Osteoblast (primary cell): Measurements from ENCODE around the gene ZNF396. TPM values are rescaled to one million over a fixed set of nuclear protein-coding genes. Genes with fewer than 3 reads are reported as not detected.
A peak's percentile ranks its signal among the peaks of the same experiment; 100 is the strongest.

Experiments
- DNase-seq: peaks from one replicate; pipeline ENCODE4 v3.0.0; 2011; ENCODE audit warnings: low spot score, mixed read lengths; ENCODE audit not compliant: insufficient read length; ENCODE audit errors: missing footprints
- H2AFZ ChIP-seq: 2 replicates; pipeline ENCODE4 v1.6.0; 2011; ENCODE audit warnings: mild to moderate bottlenecking, low read length
- H3K27ac ChIP-seq: 2 replicates; pipeline ENCODE4 v1.5.1; 2011; ENCODE audit warnings: mild to moderate bottlenecking, low read depth, low read length, moderate library complexity
- H3K27me3 ChIP-seq: 2 replicates; pipeline ENCODE4 v1.6.0; 2012; ENCODE audit warnings: mild to moderate bottlenecking, control low read depth, inconsistent platforms, low read length, moderate library complexity; ENCODE audit not compliant: insufficient read depth
- H3K36me3 ChIP-seq: 2 replicates; pipeline ENCODE4 v1.5.1; 2011; ENCODE audit warnings: mild to moderate bottlenecking, low read length, control low read depth, moderate library complexity; ENCODE audit not compliant: insufficient read depth
- H3K4me1 ChIP-seq: 2 replicates; pipeline ENCODE4 v1.5.1; 2011; ENCODE audit warnings: mild to moderate bottlenecking, low read length, control low read depth, moderate library complexity; ENCODE audit not compliant: insufficient read depth
- H3K4me2 ChIP-seq: 2 replicates; pipeline ENCODE4 v1.6.0; 2011; ENCODE audit warnings: mild to moderate bottlenecking, low read length; ENCODE audit not compliant: insufficient read depth
- H3K4me3 ChIP-seq: fragments of 200-600 bp; sonication (generic); 3 replicates; pipeline ENCODE4 v1.5.1; 2012; ENCODE audit warnings: mild to moderate bottlenecking, low read length, inconsistent platforms; ENCODE audit not compliant: insufficient read depth
- H3K79me2 ChIP-seq: 2 replicates; pipeline ENCODE4 v1.6.0; 2012; ENCODE audit warnings: mild to moderate bottlenecking, low read length, control low read depth, inconsistent platforms; ENCODE audit not compliant: insufficient read depth
- H3K9me3 ChIP-seq: 2 replicates; pipeline ENCODE4 v1.5.1; 2011; ENCODE audit warnings: low read depth, low read length, control low read depth
- H4K20me1 ChIP-seq: 2 replicates; pipeline ENCODE4 v1.6.0; 2012; ENCODE audit warnings: mild to moderate bottlenecking, low read length, control low read depth; ENCODE audit not compliant: insufficient read depth
- CTCF ChIP-seq: IDR thresholded peaks from 2 replicates; pipeline ENCODE4 v1.5.1; 2011; ENCODE audit warnings: mild to moderate bottlenecking, low read depth, low read length, moderate library complexity; ENCODE audit errors: extremely low read depth
- total RNA-seq: library from RNA; depleted of rRNA; stranded (reverse); fragments of >200 nt; gene quantifications from 2 replicates; pipeline ENCODE4 v1.2.3, GENCODE V29; 2012

ZNF396 gene
- total RNA-seq, 1 donor = 3.3 TPM

- no peak for DNase-seq
- Histone ChIP-seq H3K36me3 (no peaks in the 10 kb centered on the region), H2AFZ (no peak overlapping the region), H3K4me1 (peaks cover 11% of the 10 kb centered on the region), H3K27ac (no peak overlapping the region), H4K20me1 (no peaks in the 10 kb centered on the region), H3K4me2 (no peak overlapping the region), H3K79me2 (no peaks in the 10 kb centered on the region), H3K27me3 (no peaks in the 10 kb centered on the region), H3K9me3 (no peaks in the 10 kb centered on the region), H3K4me3 (no peak overlapping the region)
- TF ChIP-seq CTCF = no peak
These were observed 41.5 kb upstream of the ZNF396 start for GRCh38 chr18:35418610-35419009.

GRCh38 chr18:35417223-35417622, 40.1 kb upstream of the ZNF396 start:
- H4K20me1 ChIP-seq = no peaks in the 10 kb centered on the region
- H3K9me3 ChIP-seq = no peaks in the 10 kb centered on the region
- H3K36me3 ChIP-seq = no peaks in the 10 kb centered on the region
- no peaks in the 10 kb centered on the region for H3K27me3 ChIP-seq
- TF ChIP-seq CTCF = no peak
- H3K27ac ChIP-seq = no peak overlapping the region
- no peak overlapping the region for H3K4me3 ChIP-seq
- no peak overlapping the region for H2AFZ ChIP-seq
- DNase-seq = no peak
- H3K79me2 ChIP-seq = no peaks in the 10 kb centered on the region
- peaks cover 11% of the 10 kb centered on the region for H3K4me1 ChIP-seq
- H3K4me2 ChIP-seq = no peak overlapping the region

GRCh38 chr18:35415511-35416073, 38.5 kb upstream of the ZNF396 start:
- H3K4me2 ChIP-seq = peak overlapping the region; percentile 51
- TF ChIP-seq CTCF = no peak
- DNase-seq = no peak
- H3K36me3 ChIP-seq = no peaks in the 10 kb centered on the region
- H3K27ac ChIP-seq = peak overlapping the region; percentile 76
- H3K27me3 ChIP-seq = no peaks in the 10 kb centered on the region
- no peaks in the 10 kb centered on the region for H4K20me1 ChIP-seq
- no peaks in the 10 kb centered on the region for H3K79me2 ChIP-seq
- H3K9me3 ChIP-seq = no peaks in the 10 kb centered on the region
- peak overlapping the region; percentile 78 for H2AFZ ChIP-seq
- H3K4me3 ChIP-seq = peak overlapping the region; percentile 31
- peaks cover 11% of the 10 kb centered on the region for H3K4me1 ChIP-seq

- Histone ChIP-seq H3K4me1 (peaks cover 15% of the 10 kb centered on the region), H3K36me3 (no peaks in the 10 kb centered on the region), H3K27me3 (no peaks in the 10 kb centered on the region), H3K4me2 (no peak overlapping the region), H3K4me3 (no peak overlapping the region), H3K27ac (no peak overlapping the region), H3K79me2 (no peaks in the 10 kb centered on the region), H2AFZ (no peak overlapping the region), H3K9me3 (no peaks in the 10 kb centered on the region), H4K20me1 (no peaks in the 10 kb centered on the region)
- TF ChIP-seq CTCF = no peak
- DNase-seq = no peak
These were observed 36.0 kb upstream of the ZNF396 start for GRCh38 chr18:35413163-35413511.
